Activated CD4-positive, alpha-beta T cell treated with anti-CD3 and anti-CD28 coated beads, Interleukin-2, amount 50 U/mL, for 1 hour (primary cell): ENCODE results near the gene PRSS21.

Experiments
- DNase-seq: peaks from one replicate; pipeline ENCODE4 v3.0.0-alpha.2; 2020

PRSS21 gene, protein sequence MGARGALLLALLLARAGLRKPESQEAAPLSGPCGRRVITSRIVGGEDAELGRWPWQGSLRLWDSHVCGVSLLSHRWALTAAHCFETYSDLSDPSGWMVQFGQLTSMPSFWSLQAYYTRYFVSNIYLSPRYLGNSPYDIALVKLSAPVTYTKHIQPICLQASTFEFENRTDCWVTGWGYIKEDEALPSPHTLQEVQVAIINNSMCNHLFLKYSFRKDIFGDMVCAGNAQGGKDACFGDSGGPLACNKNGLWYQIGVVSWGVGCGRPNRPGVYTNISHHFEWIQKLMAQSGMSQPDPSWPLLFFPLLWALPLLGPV

GRCh38 chr16:2816751-2817339 is at the start of gene PRSS21:
PRSS21 (plus strand) TSS chr16:2817237; CDS start chr16:2817269, 32 bp downstream.
- peak; percentile 9 for DNase-seq

GRCh38 chr16:2767891-2768290 is 49.1 kb upstream of the PRSS21 start:
- no peak for DNase-seq

DNA sequence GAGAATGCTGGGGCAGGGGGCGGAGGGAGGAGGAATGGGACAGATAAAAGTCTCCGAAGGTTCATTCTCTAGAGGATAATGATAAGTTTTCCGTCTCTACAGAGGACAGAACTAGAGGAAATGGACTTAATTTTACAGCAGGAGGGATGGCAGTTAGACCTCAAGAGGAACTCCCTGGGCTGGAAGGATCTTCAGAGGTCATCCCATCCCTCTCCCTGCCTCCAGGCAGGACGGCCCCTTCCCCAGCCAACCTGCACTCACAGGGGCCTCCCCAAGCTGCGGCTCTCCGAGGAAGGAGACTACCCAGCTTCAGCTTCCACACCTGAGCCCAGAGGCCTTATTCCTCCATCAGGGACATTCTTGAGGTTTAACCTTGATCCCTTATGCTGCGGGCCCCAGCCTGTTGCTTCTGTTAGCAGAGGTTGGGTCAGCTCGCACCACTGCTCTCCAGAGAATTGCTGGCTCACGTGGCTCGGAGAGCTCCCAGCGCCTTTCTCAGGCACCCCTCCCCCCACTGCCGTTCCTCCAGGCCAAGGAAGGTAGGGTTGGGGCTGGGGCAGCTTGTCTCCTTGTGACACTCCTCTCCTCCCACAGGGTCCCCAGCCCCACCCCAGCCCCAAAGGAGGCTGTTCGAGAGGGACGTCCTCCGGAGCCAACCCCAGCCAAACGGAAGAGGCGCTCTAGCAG is 48.5 kb upstream of the PRSS21 start:
- no peak for DNase-seq

GRCh38 chr16:2769100-2769529 is 47.9 kb upstream of the PRSS21 start:
- DNase-seq: no peak

GRCh38 chr16:2769675-2770056 is 47.4 kb upstream of the PRSS21 start:
- DNase-seq: no peak

- DNase-seq: no peak
These were observed 46.7 kb upstream of the PRSS21 start for GRCh38 chr16:2770057-2770951.

- DNase-seq: no peak
These were observed 45.3 kb upstream of the PRSS21 start for GRCh38 chr16:2771496-2772402.

DNA sequence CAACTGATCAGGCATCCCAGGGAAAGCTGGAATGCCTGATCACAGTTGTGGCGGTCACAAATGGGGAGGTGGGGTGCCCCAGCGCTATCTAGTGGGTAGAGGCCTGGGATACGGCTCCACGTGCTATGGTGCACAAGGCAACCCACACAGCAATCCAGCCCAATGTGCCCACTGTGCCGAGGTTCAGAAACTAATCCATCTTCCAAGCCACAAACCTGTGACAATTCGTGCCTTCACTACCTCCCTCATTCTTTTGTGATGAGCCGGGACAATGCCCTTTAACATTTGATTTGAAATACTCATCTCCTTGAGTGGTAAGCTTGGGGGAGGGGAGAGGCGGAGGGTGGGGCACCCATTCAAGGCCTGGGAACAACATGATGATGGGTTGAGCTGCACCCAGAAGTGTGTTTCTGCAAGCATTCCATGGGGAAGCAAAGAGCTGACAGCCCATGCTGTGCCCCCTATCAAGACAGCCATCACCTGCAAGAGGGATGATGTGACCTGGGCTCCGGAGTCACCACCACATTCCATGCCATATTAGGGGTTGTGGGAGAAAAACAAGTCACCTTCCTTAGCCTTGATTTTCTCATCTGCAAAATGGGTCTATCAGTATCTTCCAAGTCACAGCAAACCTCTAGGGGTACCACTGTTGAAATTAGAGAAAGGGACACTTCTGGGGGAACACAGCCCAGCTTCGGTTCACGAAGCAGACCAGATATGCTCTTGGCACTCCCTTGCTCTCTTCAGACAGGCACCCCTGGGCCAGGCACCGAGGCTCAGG is 43.7 kb upstream of the PRSS21 start:
- no peak for DNase-seq

- no peak for DNase-seq
These were observed 42.7 kb upstream of the PRSS21 start for GRCh38 chr16:2774161-2774891.

GRCh38 chr16:2775131-2775716 is 41.8 kb upstream of the PRSS21 start:
- no peak for DNase-seq

DNA sequence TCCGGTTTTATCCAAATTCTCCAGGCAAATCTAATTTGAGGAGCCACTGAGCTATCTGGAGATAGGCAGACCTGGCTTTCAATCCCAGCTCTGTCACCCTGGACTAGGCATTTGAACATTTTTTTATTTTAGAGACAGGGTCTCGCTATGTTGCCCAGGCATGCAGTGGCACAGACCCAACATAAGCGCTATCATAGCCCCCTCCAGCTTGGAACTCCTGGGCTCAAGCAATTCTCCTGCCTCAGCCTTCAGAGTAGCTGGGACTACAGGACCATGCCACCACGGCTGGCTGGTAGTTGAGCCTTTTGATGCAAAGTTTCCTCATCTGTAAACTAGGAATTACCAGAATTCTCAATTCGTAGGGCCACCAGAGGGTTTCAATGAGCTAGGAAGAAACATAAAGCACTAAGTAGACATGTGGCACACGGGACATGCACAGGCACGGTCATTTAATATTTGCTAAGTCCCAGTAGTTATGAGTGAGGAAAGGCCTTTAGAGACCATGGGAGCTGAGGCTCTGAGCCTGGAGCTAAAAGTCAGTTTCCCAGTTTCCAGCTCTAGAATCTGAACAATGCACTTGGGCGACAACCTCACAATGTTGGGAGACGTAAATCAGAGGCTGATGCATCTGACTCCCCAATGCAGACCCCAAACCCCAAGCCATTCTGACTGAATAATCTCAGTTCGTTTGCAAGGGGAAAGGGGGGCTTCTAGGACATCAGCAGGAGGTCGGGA is 41.1 kb upstream of the PRSS21 start:
- no peak for DNase-seq

- DNase-seq: no peak
These were observed 40.4 kb upstream of the PRSS21 start for GRCh38 chr16:2776500-2777139.

DNA sequence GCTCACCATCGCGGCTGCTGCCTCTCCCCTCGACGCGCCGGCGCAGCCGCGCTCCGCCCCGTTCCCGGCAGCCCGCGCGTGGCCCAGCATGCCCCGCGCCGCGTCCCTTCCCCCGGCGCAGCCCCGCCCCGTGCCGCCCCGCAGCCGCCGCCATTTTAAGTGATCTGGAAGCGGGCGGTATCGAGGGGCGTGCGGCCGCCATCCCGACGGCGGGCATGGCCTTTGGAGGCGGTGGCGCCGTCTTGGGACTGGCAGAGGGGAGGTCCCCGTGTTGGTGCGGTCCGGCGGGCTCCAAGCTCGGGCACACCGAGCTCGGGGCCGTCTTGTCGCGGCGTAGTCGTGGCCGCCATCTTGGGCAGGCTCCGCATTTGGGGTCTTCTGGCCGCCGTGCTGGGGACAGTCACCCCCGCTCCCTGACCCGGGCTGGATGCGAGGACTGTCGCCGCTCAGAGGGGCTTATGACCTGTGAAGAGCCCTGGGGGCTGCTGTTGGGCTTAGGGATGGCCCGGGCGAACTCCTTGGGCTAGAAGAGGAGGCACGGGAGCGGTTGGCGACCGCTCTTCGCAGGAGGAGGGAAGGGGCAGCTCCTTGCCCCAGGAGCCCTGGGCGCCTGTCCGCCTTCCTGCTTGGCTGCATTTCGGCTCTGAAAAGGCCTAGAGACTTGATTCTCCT is 39.7 kb upstream of the PRSS21 start, which contains the start of gene ELOB:
Gene ELOB (minus strand): TSS at position 50 of the 672 bp plus-strand sequence. CDS start 41 bp downstream, at position 9.
- peak; percentile 87 for DNase-seq

DNA sequence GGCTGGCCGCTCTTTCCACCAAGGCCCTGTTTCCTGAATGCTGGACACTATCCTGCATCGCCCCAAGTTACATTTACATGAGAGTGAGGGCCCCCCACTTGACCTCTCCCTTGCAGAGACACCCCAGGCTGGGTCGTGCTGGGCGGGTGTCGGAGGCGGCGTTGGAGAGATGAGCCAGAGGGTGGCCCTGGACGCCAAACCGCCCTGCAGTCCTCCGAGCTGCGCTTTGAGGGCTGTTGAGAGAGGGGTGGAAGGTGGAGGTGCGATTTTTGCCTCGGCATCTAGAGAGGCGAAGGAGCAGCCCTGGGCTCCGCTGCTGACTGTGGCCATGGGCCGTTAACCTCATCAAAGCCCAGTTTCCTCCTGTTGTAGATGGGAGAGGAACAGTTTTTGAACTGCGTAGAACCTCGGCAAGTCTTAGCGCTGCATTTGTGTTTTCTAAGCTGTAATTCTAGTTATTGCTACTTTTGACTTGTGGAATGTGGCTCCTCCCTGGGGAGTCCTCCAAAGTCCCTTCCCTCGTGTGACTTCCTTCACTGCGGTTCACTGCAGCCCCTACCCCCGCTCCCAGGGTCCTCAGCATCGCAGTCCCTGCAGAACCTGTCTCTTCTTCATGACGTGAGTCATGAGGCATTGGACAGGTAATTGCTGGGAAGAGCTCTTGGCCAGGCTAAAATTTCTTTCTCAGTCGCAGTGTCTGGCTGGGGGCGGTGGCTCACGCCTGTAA is 39.0 kb upstream of the PRSS21 start:
- DNase-seq: peak; percentile 39

GRCh38 chr16:2778630-2778958 is 38.4 kb upstream of the PRSS21 start:
- no peak for DNase-seq

GRCh38 chr16:2779151-2779920 is 37.7 kb upstream of the PRSS21 start:
- no peak for DNase-seq
